Neural progenitor cell (in vitro differentiated cells): ENCODE measurements around the gene POLR2J. TPM values are rescaled to one million over a fixed set of nuclear protein-coding genes. Genes with fewer than 3 reads are reported as not detected.

Source experiments
- DNase-seq: peaks from one replicate; pipeline ENCODE4 v3.0.0-alpha.2; 2016; ENCODE audit warnings: low spot score
- H2AFZ ChIP-seq: fragments of 200-600 bp; sonication (generic); replicated peaks from 2 replicates; pipeline ENCODE4 v1.6.1; 2016; ENCODE audit warnings: antibody characterized with exemption
- H3F3A ChIP-seq: fragments of 200-600 bp; sonication (generic); 2 replicates; pipeline ENCODE4 v1.6.1; 2016; ENCODE audit warnings: antibody characterized with exemption, low read depth
- H3K27ac ChIP-seq: fragments of 200-600 bp; sonication (generic); 2 replicates; pipeline ENCODE4 v1.5.1; 2016; ENCODE audit warnings: mild to moderate bottlenecking
- H3K27me3 ChIP-seq: fragments of 200-600 bp; sonication (generic); 2 replicates; pipeline ENCODE4 v1.6.1; 2016; ENCODE audit warnings: mild to moderate bottlenecking, moderate library complexity
- H3K36me3 ChIP-seq: fragments of 200-600 bp; sonication (generic); 2 replicates; pipeline ENCODE4 v1.5.1; 2016
- H3K4me1 ChIP-seq: fragments of 200-600 bp; sonication (generic); 2 replicates; pipeline ENCODE4 v1.6.1; 2016; ENCODE audit warnings: mixed run types
- H3K4me2 ChIP-seq: fragments of 200-600 bp; sonication (generic); 2 replicates; pipeline ENCODE4 v1.6.1; 2016
- H3K4me3 ChIP-seq: fragments of 200-600 bp; sonication (generic); 2 replicates; pipeline ENCODE4 v1.5.1; 2016
- H3K79me2 ChIP-seq: fragments of 200-600 bp; sonication (generic); 2 replicates; pipeline ENCODE4 v1.6.1; 2016; ENCODE audit warnings: low read depth
- H3K9ac ChIP-seq: fragments of 200-600 bp; sonication (generic); 2 replicates; pipeline ENCODE4 v1.6.1; 2016
- H3K9me3 ChIP-seq: fragments of 200-600 bp; sonication (generic); 2 replicates; pipeline ENCODE4 v1.5.1; 2016; ENCODE audit warnings: low read depth
- H4K20me1 ChIP-seq: fragments of 200-600 bp; sonication (generic); 2 replicates; pipeline ENCODE4 v1.6.1; 2016; ENCODE audit warnings: low read depth
- H3K27ac Mint-ChIP-seq: 3 replicates; pipeline ENCODE4 v1.8.0; 2021; ENCODE audit warnings: mixed read lengths
- H3K27me3 Mint-ChIP-seq: 2 replicates; pipeline ENCODE4 v1.8.0; 2022; ENCODE audit warnings: low read depth, mild to moderate bottlenecking, inconsistent platforms, moderate library complexity, mixed read lengths; ENCODE audit not compliant: insufficient read depth
- H3K36me3 Mint-ChIP-seq: 3 replicates; pipeline ENCODE4 v1.8.0; 2021; ENCODE audit warnings: mixed read lengths
- H3K4me1 Mint-ChIP-seq: 3 replicates; pipeline ENCODE4 v1.8.0; 2021; ENCODE audit warnings: mixed read lengths
- H3K4me3 Mint-ChIP-seq: 3 replicates; pipeline ENCODE4 v1.8.0; 2021; ENCODE audit warnings: mild to moderate bottlenecking, moderate library complexity, mixed read lengths
- H3K9me3 Mint-ChIP-seq: 3 replicates; pipeline ENCODE4 v1.8.0; 2020; ENCODE audit warnings: mixed read lengths
- EZH2 ChIP-seq: fragments of 200-600 bp; sonication (generic); IDR thresholded peaks from 2 replicates; pipeline ENCODE4 v1.6.1; 2017; ENCODE audit warnings: antibody characterized with exemption, mild to moderate bottlenecking, moderate library complexity
- EZH2phosphoT487 ChIP-seq: fragments of 200-600 bp; sonication (generic); IDR thresholded peaks from 2 replicates; pipeline ENCODE4 v1.6.1; 2017; ENCODE audit warnings: antibody characterized with exemption
- total RNA-seq: library from RNA; depleted of rRNA; stranded (reverse); fragments of >200 nt; gene quantifications from 2 replicates; pipeline ENCODE4 v1.2.3, GENCODE V29; 2015; ENCODE audit warnings: low replicate concordance
- TF ChIP-seq, protein P1 (sequence below): fragments of 200-600 bp; sonication (generic); IDR thresholded peaks from 2 replicates; pipeline ENCODE4 v1.5.1; 2017; ENCODE audit warnings: antibody characterized with exemption, mild to moderate bottlenecking

Gene POLR2J
- total RNA-seq, 1 donor from 2014 or later, result 11.4 TPM

DNA sequence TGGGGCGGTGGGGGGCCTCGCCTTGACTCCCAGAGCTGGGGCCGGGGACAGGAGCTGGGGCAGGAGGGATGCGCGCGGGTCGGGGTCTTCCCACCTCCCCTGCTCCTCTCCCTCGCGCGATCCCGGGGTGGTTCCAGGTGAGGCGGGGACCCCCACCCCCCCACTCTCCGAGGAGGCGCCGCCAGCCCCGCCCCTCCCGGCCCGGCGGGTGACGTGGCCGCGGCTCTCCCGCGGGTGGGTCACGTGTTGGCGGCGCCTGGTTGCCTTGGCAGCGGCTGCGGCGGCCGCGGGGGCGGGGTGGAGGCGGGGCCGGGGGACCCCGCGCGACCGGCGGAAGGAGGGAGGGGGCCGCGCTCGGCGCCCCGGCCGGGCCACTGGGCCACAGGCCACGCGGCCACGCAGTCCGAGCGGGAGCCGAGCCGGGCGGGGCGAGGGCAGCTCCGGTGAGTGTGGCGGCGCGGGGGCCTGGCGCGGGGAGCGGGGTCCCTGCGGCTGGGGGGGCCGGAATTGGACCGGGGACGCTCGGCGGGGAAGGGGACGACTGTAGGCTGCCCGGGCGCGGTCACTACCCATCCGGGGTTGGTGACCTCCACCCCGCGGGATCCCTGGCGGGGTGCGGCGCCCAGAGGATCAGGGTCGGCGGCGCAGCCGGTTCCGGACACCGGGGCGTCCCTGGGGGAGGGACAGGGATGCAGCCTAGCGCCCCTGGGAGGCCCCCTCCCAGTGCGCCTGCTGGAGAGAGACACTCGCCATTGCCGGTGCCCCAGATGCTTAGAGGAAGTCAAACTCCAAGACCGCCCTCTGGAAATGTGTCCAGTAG is 45.3 kb downstream of the POLR2J start, which contains the start of gene ORAI2:
Gene ORAI2 (plus strand): TSS at position 357 of the 820 bp plus-strand sequence. CDS start 5,382 bp downstream, outside the sequence.
- Histone ChIP-seq H3K9ac (peak within 1 kb of the TSS; percentile 55), H3K27me3 (no peaks in the 10 kb centered on the region), H4K20me1 (no peaks in the 10 kb centered on the region), H3K9me3 (no peaks in the 10 kb centered on the region), H3K79me2 (peaks cover 8% of the 10 kb centered on the region), H2AFZ (peak within 1 kb of the TSS; percentile 97), H3K4me2 (peak within 1 kb of the TSS; percentile 99), H3K4me1 (peaks cover 5% of the 10 kb centered on the region), H3K4me3 (peak within 1 kb of the TSS; percentile 94), H3K36me3 (no peaks in the 10 kb centered on the region), H3K27ac (no peak within 1 kb of the TSS), H3F3A (peaks cover 19% of the 10 kb centered on the region)
- TF ChIP-seq, protein P1, sequence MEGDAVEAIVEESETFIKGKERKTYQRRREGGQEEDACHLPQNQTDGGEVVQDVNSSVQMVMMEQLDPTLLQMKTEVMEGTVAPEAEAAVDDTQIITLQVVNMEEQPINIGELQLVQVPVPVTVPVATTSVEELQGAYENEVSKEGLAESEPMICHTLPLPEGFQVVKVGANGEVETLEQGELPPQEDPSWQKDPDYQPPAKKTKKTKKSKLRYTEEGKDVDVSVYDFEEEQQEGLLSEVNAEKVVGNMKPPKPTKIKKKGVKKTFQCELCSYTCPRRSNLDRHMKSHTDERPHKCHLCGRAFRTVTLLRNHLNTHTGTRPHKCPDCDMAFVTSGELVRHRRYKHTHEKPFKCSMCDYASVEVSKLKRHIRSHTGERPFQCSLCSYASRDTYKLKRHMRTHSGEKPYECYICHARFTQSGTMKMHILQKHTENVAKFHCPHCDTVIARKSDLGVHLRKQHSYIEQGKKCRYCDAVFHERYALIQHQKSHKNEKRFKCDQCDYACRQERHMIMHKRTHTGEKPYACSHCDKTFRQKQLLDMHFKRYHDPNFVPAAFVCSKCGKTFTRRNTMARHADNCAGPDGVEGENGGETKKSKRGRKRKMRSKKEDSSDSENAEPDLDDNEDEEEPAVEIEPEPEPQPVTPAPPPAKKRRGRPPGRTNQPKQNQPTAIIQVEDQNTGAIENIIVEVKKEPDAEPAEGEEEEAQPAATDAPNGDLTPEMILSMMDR, result no peak
- no peak for TF ChIP-seq EZH2phosphoT487
- TF ChIP-seq EZH2, result no peak
- H3K27ac Mint-ChIP-seq, result peak within 1 kb of the TSS; percentile 90
- DNase-seq, result peak; percentile 87
- peaks cover 24% of the 10 kb centered on the region for H3K4me1 Mint-ChIP-seq
- peaks cover 7% of the 10 kb centered on the region for H3K36me3 Mint-ChIP-seq
- no peaks in the 10 kb centered on the region for H3K9me3 Mint-ChIP-seq
- peak within 1 kb of the TSS; percentile 90 for H3K4me3 Mint-ChIP-seq
- H3K27me3 Mint-ChIP-seq, result peaks cover 9% of the 10 kb centered on the region

- H3K36me3 Mint-ChIP-seq, result peaks cover 10% of the 10 kb centered on the region
- H4K20me1 ChIP-seq, result no peaks in the 10 kb centered on the region
- peaks cover 19% of the 10 kb centered on the region for H3F3A ChIP-seq
- peaks cover 8% of the 10 kb centered on the region for H3K79me2 ChIP-seq
- H3K27me3 Mint-ChIP-seq, result peaks cover 9% of the 10 kb centered on the region
- DNase-seq, result peak; percentile 34
- H3K27me3 ChIP-seq, result no peaks in the 10 kb centered on the region
- no peaks in the 10 kb centered on the region for H3K9me3 ChIP-seq
- H3K9me3 Mint-ChIP-seq, result no peaks in the 10 kb centered on the region
- peak overlapping the region; percentile 94 for H3K4me3 ChIP-seq
- H3K4me3 Mint-ChIP-seq, result peak overlapping the region; percentile 88
- H3K36me3 ChIP-seq, result no peaks in the 10 kb centered on the region
- peak overlapping the region; percentile 99 for H3K4me2 ChIP-seq
- H2AFZ ChIP-seq, result peak overlapping the region; percentile 97
- no peak overlapping the region for H3K9ac ChIP-seq
- H3K4me1 Mint-ChIP-seq, result peaks cover 24% of the 10 kb centered on the region
- H3K4me1 ChIP-seq, result peaks cover 5% of the 10 kb centered on the region
- H3K27ac Mint-ChIP-seq, result peak overlapping the region; percentile 53
- TF ChIP-seq EZH2 (no peak), EZH2phosphoT487 (no peak)
- TF ChIP-seq, protein P1, result no peak
- no peak overlapping the region for H3K27ac ChIP-seq
These were observed 46.1 kb downstream of the POLR2J start for GRCh38 chr7:102432442-102433218.

- peaks cover 9% of the 10 kb centered on the region for H3K27me3 Mint-ChIP-seq
- peaks cover 9% of the 10 kb centered on the region for H3K36me3 Mint-ChIP-seq
- TF ChIP-seq EZH2phosphoT487 (no peak), EZH2 (no peak)
- TF ChIP-seq, protein P1, result no peak
- H3K4me3 Mint-ChIP-seq, result peak overlapping the region; percentile 88
- H3K36me3 ChIP-seq, result no peaks in the 10 kb centered on the region
- peaks cover 21% of the 10 kb centered on the region for H3K4me1 Mint-ChIP-seq
- H3K4me3 ChIP-seq, result no peak overlapping the region
- no peak for DNase-seq
- no peaks in the 10 kb centered on the region for H3K27me3 ChIP-seq
- no peaks in the 10 kb centered on the region for H4K20me1 ChIP-seq
- H3K9me3 ChIP-seq, result no peaks in the 10 kb centered on the region
- H3F3A ChIP-seq, result peaks cover 19% of the 10 kb centered on the region
- H2AFZ ChIP-seq, result no peak overlapping the region
- H3K9ac ChIP-seq, result no peak overlapping the region
- no peak overlapping the region for H3K4me2 ChIP-seq
- H3K4me1 ChIP-seq, result peaks cover 5% of the 10 kb centered on the region
- no peak overlapping the region for H3K27ac ChIP-seq
- H3K9me3 Mint-ChIP-seq, result no peaks in the 10 kb centered on the region
- H3K27ac Mint-ChIP-seq, result peak overlapping the region; percentile 60
- H3K79me2 ChIP-seq, result peaks cover 8% of the 10 kb centered on the region
These were observed 47.0 kb downstream of the POLR2J start for GRCh38 chr7:102431617-102432298.
